ENCODE results near the gene MRPS10. TPM values are rescaled to one million over a fixed set of nuclear protein-coding genes. Genes with fewer than 3 reads are reported as not detected.
"Not testable (repeated sequence)": the region's sequence is repeated elsewhere in the genome, so short reads cannot be mapped to it uniquely, and the experiment has no call there.

Gene MRPS10
- total RNA-seq, 1 experiment from 2014 or later, result 62.1 TPM

DNA sequence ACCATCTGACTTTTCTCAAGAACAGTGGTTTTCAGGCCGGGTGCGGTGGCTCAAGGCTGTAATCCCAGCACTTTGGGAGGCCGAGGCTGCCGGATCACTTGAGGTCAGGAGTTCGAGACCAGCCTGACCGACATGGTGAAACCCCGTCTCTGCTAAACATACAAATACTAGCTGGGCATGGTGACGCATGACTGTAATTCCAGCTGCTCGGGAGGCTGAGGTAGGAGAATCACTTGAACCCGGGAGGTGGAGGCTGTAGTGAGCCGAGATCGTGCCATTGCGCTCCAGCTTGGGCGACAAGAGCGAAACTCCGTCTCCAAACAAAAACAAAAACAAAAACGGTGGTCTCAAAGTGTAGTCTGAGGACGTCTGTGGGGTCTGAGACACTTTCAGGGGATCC lies 1.2 kb downstream of the MRPS10 start:
- H3K4me2 ChIP-seq (ENCODE audit: low read length), result peak overlapping the region; percentile 91
- not testable (repeated sequence) for DNase-seq (ENCODE audit: low read depth, low spot score); H3K9me3 ChIP-seq (ENCODE audit: control insufficient read depth in 1 of 2, insufficient read depth in 1 of 2, low read depth in 1 of 2, low read length in 2 of 2); BruUV-seq (replicated peaks); H2AFZ ChIP-seq (ENCODE audit: low read depth, low read length, poor library complexity, severe bottlenecking); ATAC-seq; H3K9me2 ChIP-seq (ENCODE audit: insufficient read depth); H4K20me1 ChIP-seq (ENCODE audit: insufficient read depth); H3K27me3 ChIP-seq (ENCODE audit: insufficient read depth, low read length)
- peaks cover 8 to 51% of the 10 kb centered on the region in 2 experiments; a peak in 3 of 4 replicates for H3K4me1 ChIP-seq (ENCODE audit: control insufficient read depth in 1 of 2, insufficient read depth in 2 of 2, low read length in 2 of 2)
- peak overlapping the region; percentile 68; the same call in 1 of the 2 replicates for H3K27ac ChIP-seq (ENCODE audit: low read depth, low read length)
- H3K9ac ChIP-seq (ENCODE audit: low read length), result peak overlapping the region; percentile 84
- H3K4me3 ChIP-seq (replicated peaks in 1 of 2; ENCODE audit: low read depth in 1 of 2, low read length in 2 of 2), result peak overlapping the region; percentile 72 to 97
- intact Hi-C loops (cut with micrococcal nuclease), result loop anchor here (10.0 kb wide), 1 partner anchor 432 kb away; the partner anchor contains the start of genes PRICKLE4 and TOMM6
- ChIA-PET RAD21 (ENCODE audit: low non-redundant PET in 1 of 2, low total read pairs in 2 of 2, uncharacterized antibody in 2 of 2, unreplicated experiment in 2 of 2) (interaction anchor here in 1 of 2 experiments (1.2 kb wide), 1 partner anchor 134 kb away, joined by 4 read pairs; no protein-coding TSS in a partner anchor), CTCF (interaction anchor here (1.0 kb wide), 1 partner anchor 430 kb away, joined by 4 read pairs; the partner anchor contains the start of gene TOMM6), POLR2A (interaction anchor here (1.1 to 1.4 kb wide), 2 partner anchors 11 to 187 kb away, joined by 3 to 8 read pairs; no protein-coding TSS in a partner anchor)
- peaks cover 50% of the 10 kb centered on the region for H3K79me2 ChIP-seq (ENCODE audit: insufficient read depth, low read length)
- peaks cover 15 to 21% of the 10 kb centered on the region in 2 experiments; a peak in 3 of 4 replicates for H3K36me3 ChIP-seq (ENCODE audit: control insufficient read depth in 1 of 2, insufficient read depth in 2 of 2, low read length in 2 of 2)

DNA sequence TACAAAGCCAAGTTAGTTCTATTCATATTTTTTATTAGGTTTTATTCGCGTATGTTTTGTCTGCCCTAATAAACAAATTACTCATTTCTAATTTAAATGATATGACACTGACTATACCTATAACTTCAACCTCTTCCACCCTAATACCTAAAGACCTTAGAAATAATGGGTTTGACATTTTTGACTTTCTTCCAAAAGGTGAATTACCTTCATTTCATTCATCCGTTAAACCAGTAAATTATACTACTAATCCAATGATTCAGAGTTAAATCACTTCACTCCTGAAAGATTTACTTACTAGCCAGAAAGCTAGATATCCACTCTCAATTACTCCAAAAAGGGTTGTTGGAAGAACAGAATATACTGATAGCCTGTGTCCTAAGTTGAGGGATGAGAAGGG lies 5.2 kb downstream of the MRPS10 start:
- Histone ChIP-seq H3K4me2 (ENCODE audit: low read length) (no peak overlapping the region), H3K36me3 (ENCODE audit: control insufficient read depth in 1 of 2, insufficient read depth in 2 of 2, low read length in 2 of 2) (peaks cover 36 to 38% of the 10 kb centered on the region in 2 experiments), H3K9me3 (ENCODE audit: control insufficient read depth in 1 of 2, insufficient read depth in 1 of 2, low read depth in 1 of 2, low read length in 2 of 2) (no peaks in the 10 kb centered on the region), H3K4me3 (replicated peaks in 1 of 2; ENCODE audit: low read depth in 1 of 2, low read length in 2 of 2) (no peak overlapping the region), H3K27ac (ENCODE audit: low read depth, low read length) (no peak overlapping the region), H2AFZ (ENCODE audit: low read depth, low read length, poor library complexity, severe bottlenecking) (no peak overlapping the region), H3K4me1 (ENCODE audit: control insufficient read depth in 1 of 2, insufficient read depth in 2 of 2, low read length in 2 of 2) (peaks cover 3 to 27% of the 10 kb centered on the region in 2 experiments; a peak in 3 of 4 replicates), H3K9ac (ENCODE audit: low read length) (no peak overlapping the region), H4K20me1 (ENCODE audit: insufficient read depth) (no peaks in the 10 kb centered on the region), H3K27me3 (ENCODE audit: insufficient read depth, low read length) (no peaks in the 10 kb centered on the region), H3K79me2 (ENCODE audit: insufficient read depth, low read length) (peaks cover 48% of the 10 kb centered on the region), H3K9me2 (ENCODE audit: insufficient read depth) (no peaks in the 10 kb centered on the region)
- POLR2A ChIA-PET, result no interaction called here
- no peak for ATAC-seq
- intact Hi-C loops (cut with micrococcal nuclease), result loop anchor here (10.0 kb wide), 1 partner anchor 428 kb away; the partner anchor contains the start of genes PRICKLE4 and TOMM6
- RAD21 ChIA-PET (ENCODE audit: low non-redundant PET in 1 of 2, low total read pairs in 2 of 2, uncharacterized antibody in 2 of 2, unreplicated experiment in 2 of 2), result no interaction called here
- CTCF ChIA-PET, result no interaction called here
- TF ChIP-seq EZH2 (IDR thresholded peaks at IDR 0.05) (no peak), EZH2phosphoT487 (IDR thresholded peaks at IDR 0.05; ENCODE audit: borderline replicate concordance) (no peak), POLR2AphosphoS5 (IDR thresholded peaks at IDR 0.05; ENCODE audit: low read depth, low read length) (no peak)
- no TSS peak for BruUV-seq (replicated peaks)
- no peak for DNase-seq (ENCODE audit: low read depth, low spot score)
